Keratinocyte (primary cell): ENCODE data around the gene SOX5. TPM values are rescaled to one million over a fixed set of nuclear protein-coding genes. Genes with fewer than 3 reads are reported as not detected.

Source experiments
- DNase-seq: peaks from one replicate; pipeline ENCODE4 v3.0.0-alpha.2; 2011; ENCODE audit warnings: low read depth, missing footprints, low spot score
- FAIRE-seq: peaks from 2 replicates; lab custom pipeline; 2011; peaks lifted over from hg19 to GRCh38; lab: Jason Lieb, UNC
- H2AFZ ChIP-seq: 2 replicates; pipeline ENCODE4 v1.6.0; 2012; ENCODE audit warnings: low read length, control low read depth, inconsistent platforms; ENCODE audit not compliant: control insufficient read depth
- H3K27ac ChIP-seq: 2 replicates; pipeline ENCODE4 v1.5.1; 2011; ENCODE audit warnings: low read length; ENCODE audit not compliant: control insufficient read depth, insufficient read depth
- H3K27me3 ChIP-seq: 3 replicates; pipeline ENCODE4 v1.6.0; 2011; ENCODE audit warnings: low read length; ENCODE audit not compliant: control insufficient read depth, insufficient read depth; ENCODE audit errors: extremely low read depth
- H3K36me3 ChIP-seq, 2 experiments: 2 replicates in 1 of 2; 3 replicates in 1 of 2; pipeline ENCODE4 v1.5.1; 2011; ENCODE audit warnings: low read length in 2 of 2, mild to moderate bottlenecking in 1 of 2; ENCODE audit not compliant: control insufficient read depth in 2 of 2, insufficient read depth in 2 of 2; ENCODE audit errors: extremely low read depth in 1 of 2
- H3K4me1 ChIP-seq: 3 replicates; pipeline ENCODE4 v1.5.1; 2011; ENCODE audit warnings: low read length; ENCODE audit not compliant: control insufficient read depth, insufficient read depth; ENCODE audit errors: extremely low read depth
- H3K4me2 ChIP-seq: 3 replicates; pipeline ENCODE4 v1.6.0; 2011; ENCODE audit warnings: low read depth, low read length; ENCODE audit not compliant: control insufficient read depth, insufficient read depth; ENCODE audit errors: extremely low read depth
- H3K4me3 ChIP-seq, 3 experiments: fragments of 200-600 bp in 1 of 3; sonication (generic) in 1 of 3; 2 replicates in 2 of 3; 3 replicates in 1 of 3; pipeline ENCODE4 v1.5.1; 2011 to 2016; ENCODE audit warnings: low read length in 3 of 3, mild to moderate bottlenecking in 3 of 3, control low read depth in 2 of 3, inconsistent platforms in 1 of 3, low read depth in 1 of 3, mixed read lengths in 1 of 3, mixed run types in 1 of 3, moderate library complexity in 1 of 3; ENCODE audit not compliant: control insufficient read depth in 2 of 3, insufficient read depth in 2 of 3; ENCODE audit errors: extremely low read depth in 1 of 3
- H3K79me2 ChIP-seq: 2 replicates; pipeline ENCODE4 v1.6.0; 2012; ENCODE audit warnings: low read length; ENCODE audit not compliant: control insufficient read depth, insufficient read depth
- H3K9ac ChIP-seq: 3 replicates; pipeline ENCODE4 v1.6.0; 2011; ENCODE audit warnings: low read length; ENCODE audit not compliant: control insufficient read depth, insufficient read depth; ENCODE audit errors: extremely low read depth
- H3K9me1 ChIP-seq: 3 replicates; pipeline ENCODE4 v1.6.0; 2011; ENCODE audit warnings: low read length; ENCODE audit not compliant: control insufficient read depth, insufficient read depth; ENCODE audit errors: extremely low read depth
- H3K9me3 ChIP-seq: 2 replicates; pipeline ENCODE4 v1.5.1; 2012; ENCODE audit warnings: low read depth, low read length; ENCODE audit not compliant: control insufficient read depth
- H4K20me1 ChIP-seq: 3 replicates; pipeline ENCODE4 v1.6.0; 2011; ENCODE audit warnings: low read length; ENCODE audit not compliant: control insufficient read depth, insufficient read depth; ENCODE audit errors: extremely low read depth
- CTCF ChIP-seq, 3 experiments: IDR thresholded peaks in 1 of 3; conservative IDR thresholded peaks in 1 of 3; optimal IDR thresholded peaks in 1 of 3; 2 replicates in 2 of 3; 3 replicates in 1 of 3; pipeline versions ENCODE3 to v1.5.1; 2011; ENCODE audit warnings: low read length in 3 of 3, mild to moderate bottlenecking in 3 of 3, moderate library complexity in 2 of 3, control low read depth in 1 of 3, inconsistent platforms in 1 of 3; ENCODE audit not compliant: insufficient read depth in 2 of 3; ENCODE audit errors: extremely low read depth in 1 of 3
- EZH2 ChIP-seq: IDR thresholded peaks from one replicate; pipeline ENCODE4 v1.6.1; 2012; ENCODE audit warnings: inconsistent platforms, mild to moderate bottlenecking, low read length, moderate library complexity
- dilution Hi-C: fragments of 300-500 bp; cut with MboI; formaldehyde crosslinking; loops from one replicate; pipeline ENCODE4 v1.7.0; 2020; ENCODE audit warnings: low sequenced_read_pairs; ENCODE audit not compliant: extremely low pct_ligation_motif_present
- polyA plus RNA-seq, 5 experiments: library from polyadenylated mRNA; depleted of rRNA in 3 of 5; stranded (reverse) in 3 of 5; stranded (forward) in 1 of 5; unstranded in 1 of 5; fragments of >200 nt; gene quantifications; 1 replicate in 1 of 5; 2 replicates in 3 of 5; 3 replicates in 1 of 5; pipeline versions ENCODE4 v1.2.1 to v1.2.3, GENCODE V29; 2011 to 2012; ENCODE audit warnings: missing spikeins in 2 of 5, low read depth in 1 of 5, low replicate concordance in 1 of 5

The SOX5 gene
- polyA plus RNA-seq, 1 donor (not counting 4 experiments of a cell fraction or from before 2014, with no cell fraction given), result not detected

- TF ChIP-seq EZH2 (no peak), CTCF (optimal IDR thresholded peaks at IDR 0.05 in 1 of 3, IDR thresholded peaks at IDR 0.05 in 1 of 3, conservative IDR thresholded peaks at IDR 0.05 in 1 of 3; ENCODE audit: extremely low read depth in 1 of 3, insufficient read depth in 2 of 3, low read length in 3 of 3) (no peak)
- no peaks in the 10 kb centered on the region for H4K20me1 ChIP-seq
- H3K9me3 ChIP-seq, result no peaks in the 10 kb centered on the region
- H3K27me3 ChIP-seq, result no peaks in the 10 kb centered on the region
- no peak overlapping the region for H3K27ac ChIP-seq
- no peaks in the 10 kb centered on the region for H3K79me2 ChIP-seq
- H3K4me1 ChIP-seq, result no peaks in the 10 kb centered on the region
- H3K9ac ChIP-seq, result no peak overlapping the region
- no peak overlapping the region for H3K4me3 ChIP-seq
- FAIRE-seq (no peak), DNase-seq (no peak)
- no peak overlapping the region for H3K4me2 ChIP-seq
- H2AFZ ChIP-seq, result no peak overlapping the region
- dilution Hi-C loops, result no loop called here
- H3K36me3 ChIP-seq, result no peaks in the 10 kb centered on the region
- H3K9me1 ChIP-seq, result no peaks in the 10 kb centered on the region
Measured at GRCh38 chr12:23862701-23863100, 86.8 kb downstream of the SOX5 start.

GRCh38 chr12:23860019-23860418 lies 89.5 kb downstream of the SOX5 start:
- no peaks in the 10 kb centered on the region for H3K27me3 ChIP-seq

More at GRCh38 chr12:23860019-23860418, 89.5 kb downstream of the SOX5 start:
- Histone ChIP-seq H3K36me3 (no peaks in the 10 kb centered on the region), H3K9ac (no peak overlapping the region), H3K4me1 (no peaks in the 10 kb centered on the region), H3K9me3 (no peaks in the 10 kb centered on the region), H4K20me1 (no peaks in the 10 kb centered on the region), H3K4me2 (no peak overlapping the region), H3K27ac (no peak overlapping the region), H3K9me1 (no peaks in the 10 kb centered on the region), H3K79me2 (no peaks in the 10 kb centered on the region), H3K4me3 (no peak overlapping the region), H2AFZ (no peak overlapping the region)
- TF ChIP-seq EZH2 (no peak), CTCF (optimal IDR thresholded peaks at IDR 0.05 in 1 of 3, IDR thresholded peaks at IDR 0.05 in 1 of 3, conservative IDR thresholded peaks at IDR 0.05 in 1 of 3; ENCODE audit: extremely low read depth in 1 of 3, insufficient read depth in 2 of 3, low read length in 3 of 3) (no peak)
- FAIRE-seq (no peak), DNase-seq (no peak)
- dilution Hi-C loops, result no loop called here
